HepG2 (cell line): ENCODE data around the gene KRTAP10-4. TPM values are rescaled to one million over a fixed set of nuclear protein-coding genes. Genes with fewer than 3 reads are reported as not detected.

Source experiments
- ATAC-seq: fragments of 200-7000 bp; cut with Tn5 transposase; 3 replicates; pipeline ENCODE4 v1.9.1; 2020; ENCODE audit warnings: mild to moderate bottlenecking, moderate library complexity
- BruUV-seq: library from RNA; stranded (reverse); fragments of 400-500 nt; replicated peaks from 2 replicates; lab custom pipeline; 2021; lab: Mats Ljungman, UMichigan
- CTCF ChIA-PET: fragments of 300-600 bp; formaldehyde crosslinking; extraction: SDS; loops from one replicate; lab custom pipeline; 2021; ENCODE audit warnings: low total read pairs, inconsistent platforms, low intra/inter-chr PET ratio; lab: Yijun Ruan, JAX
- POLR2A ChIA-PET: fragments of 350-600 bp; sonication (Branson Sonifier 250); formaldehyde crosslinking; loops from one replicate; lab custom pipeline; 2020; ENCODE audit warnings: antibody characterized with exemption, inconsistent platforms; lab: Yijun Ruan, JAX
- DNase-seq: peaks from one replicate; pipeline ENCODE4 v3.0.0-alpha.2; 2015; ENCODE audit warnings: low spot score
- FAIRE-seq: peaks from 3 replicates; lab custom pipeline; 2011; peaks lifted over from hg19 to GRCh38; lab: Jason Lieb, UNC
- H2AFZ ChIP-seq: one replicate; pipeline ENCODE4 v1.6.1; 2011; ENCODE audit warnings: low read length, inconsistent platforms
- H3K27ac ChIP-seq: fragments of 300-600 bp; 3 replicates; pipeline ENCODE4 v1.8.0; 2011; ENCODE audit warnings: mixed run types, mild to moderate bottlenecking, mixed read lengths, low read length, inconsistent platforms; ENCODE audit not compliant: insufficient read depth; ENCODE audit errors: extremely low read length
- H3K27me3 ChIP-seq, 2 experiments: fragments of 200-600 bp in 1 of 2; 2 replicates in 1 of 2; 3 replicates in 1 of 2; pipeline versions ENCODE4 v1.6.0 to v1.8.0; 2011; ENCODE audit warnings: low read length in 2 of 2, mild to moderate bottlenecking in 2 of 2, moderate library complexity in 2 of 2, inconsistent platforms in 1 of 2; ENCODE audit not compliant: insufficient read depth in 2 of 2, control insufficient read depth in 1 of 2
- H3K36me3 ChIP-seq, 2 experiments: fragments of 200-600 bp in 1 of 2; replicated peaks in 1 of 2; 2 replicates in 1 of 2; 3 replicates in 1 of 2; pipeline versions ENCODE4 v1.5.1 to v1.8.0; 2011; ENCODE audit warnings: low read length in 2 of 2, inconsistent platforms in 1 of 2; ENCODE audit not compliant: insufficient read depth in 2 of 2, control insufficient read depth in 1 of 2
- H3K4me1 ChIP-seq: 2 replicates; pipeline ENCODE4 v1.5.1; 2012; ENCODE audit warnings: low read length, inconsistent platforms; ENCODE audit not compliant: insufficient read depth
- H3K4me2 ChIP-seq: 2 replicates; pipeline ENCODE4 v1.6.0; 2011; ENCODE audit warnings: low read depth, low read length, inconsistent platforms
- H3K4me3 ChIP-seq, 3 experiments: fragments of 200-600 bp in 1 of 3; sonication (generic), shearing (Covaris generic) in 1 of 3; replicated peaks in 1 of 3; 2 replicates each; pipeline ENCODE4 v1.5.1; 2011 to 2016; ENCODE audit warnings: low read length in 3 of 3, inconsistent platforms in 2 of 3, low read depth in 2 of 3, mild to moderate bottlenecking in 2 of 3, control low read depth in 1 of 3, mixed read lengths in 1 of 3; ENCODE audit not compliant: insufficient read depth in 1 of 3
- H3K79me2 ChIP-seq: one replicate; pipeline ENCODE4 v1.6.1; 2011; ENCODE audit warnings: low read length, inconsistent platforms; ENCODE audit not compliant: insufficient read depth
- H3K9ac ChIP-seq: 2 replicates; pipeline ENCODE4 v1.6.0; 2011; ENCODE audit warnings: mild to moderate bottlenecking, low read depth, low read length, inconsistent platforms; ENCODE audit not compliant: insufficient read depth
- H3K9me3 ChIP-seq: 2 replicates; pipeline ENCODE4 v1.5.1; 2012; ENCODE audit warnings: mild to moderate bottlenecking, low read length
- H4K20me1 ChIP-seq: 2 replicates; pipeline ENCODE4 v1.6.0; 2011; ENCODE audit warnings: inconsistent platforms, mild to moderate bottlenecking, low read length, moderate library complexity; ENCODE audit not compliant: insufficient read depth
- FOXA1 ChIP-seq, 2 experiments: fragments of 450-650 bp in 1 of 2; sonication (generic) in 1 of 2; formaldehyde crosslinking in 1 of 2; IDR thresholded peaks; 2 replicates each; pipeline versions ENCODE4 v1.4.0 to v1.6.1; 2016 to 2020; ENCODE audit warnings: missing genetic modification reagents in 1 of 2
- ZNF646 ChIP-seq: sonication (generic); formaldehyde crosslinking; IDR thresholded peaks from 2 replicates; pipeline ENCODE4 v1.9.0; 2021; ENCODE audit warnings: mild to moderate bottlenecking, missing genetic modification reagents
- WGBS: methylation state at CpG from one replicate; pipeline ENCODE4 v1.1.6; 2017; ENCODE audit warnings: low lambda C conversion rate; 5-methylcytosine and 5-hydroxymethylcytosine counted together
- in situ Hi-C: cut with HindIII; loops from 2 replicates; pipeline ENCODE4 v1.10.0; 2017; ENCODE audit warnings: low pct_unique_long_range_greater_than_20kb; ENCODE audit not compliant: extremely low pct_ligation_motif_present
- intact Hi-C: fragments of 100-400 bp; cut with micrococcal nuclease; formaldehyde crosslinking; loops from one replicate; pipeline ENCODE4 v1.10.0; 2022; ENCODE audit not compliant: unreplicated experiment
- polyA plus RNA-seq, 8 experiments: library from polyadenylated mRNA; depleted of rRNA in 3 of 8; stranded (reverse) in 7 of 8; unstranded in 1 of 8; fragments of >200 nt; fragmentation: Illumina TruSeq in 4 of 8; extraction: Trizol in 4 of 8; gene quantifications; 2 replicates each; pipeline versions ENCODE4 v1.2.1 to v1.2.3, GENCODE V29; 2011 to 2016; ENCODE audit warnings: low read depth in 4 of 8, missing spikeins in 1 of 8, mixed read lengths in 1 of 8; ENCODE audit not compliant: insufficient read depth in 1 of 8
- total RNA-seq, 5 experiments: library from RNA; depleted of rRNA; stranded (reverse); fragments of >200 nt; fragmentation: Illumina TruSeq; extraction: Trizol; gene quantifications; 2 replicates each; pipeline ENCODE4 v1.2.3, GENCODE V29; 2016; ENCODE audit warnings: low read depth in 1 of 5

KRTAP10-4 gene
- total and polyA plus RNA-seq, 2 of the 13 experiments (the other 11 are each of a cell fraction or from before 2014, with no cell fraction given), result not detected

DNA sequence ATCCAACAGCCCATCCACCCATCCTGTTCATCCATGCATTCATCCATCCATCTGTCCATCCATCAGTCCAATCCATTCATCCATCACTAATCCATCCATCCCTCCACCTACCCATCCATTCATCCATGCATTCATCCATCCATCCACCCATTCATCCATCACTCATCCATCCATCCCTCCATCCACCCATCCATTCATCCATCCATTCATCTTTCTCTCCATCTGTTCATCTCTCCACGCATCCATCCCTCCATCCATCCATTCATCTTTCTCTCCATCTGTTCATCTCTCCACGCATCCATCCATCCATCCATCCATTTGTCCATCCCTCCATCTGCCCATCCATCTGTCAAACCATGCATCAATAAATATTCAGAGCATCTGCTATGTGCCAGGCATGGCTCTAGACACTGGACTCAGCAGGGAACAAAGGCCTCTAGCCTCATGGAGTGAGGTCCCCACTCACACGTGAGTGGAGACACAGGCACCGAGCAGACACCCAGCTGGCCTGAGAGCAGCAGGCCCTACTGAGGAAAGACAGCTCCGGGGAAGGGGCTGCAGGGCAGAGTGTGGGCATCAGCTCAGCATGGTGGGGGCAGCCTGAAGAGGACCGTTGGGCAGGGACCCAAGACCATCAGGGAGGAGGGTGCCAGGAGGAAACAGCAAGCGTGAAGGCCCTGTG is 43.2 kb upstream of the KRTAP10-4 start:
- H2AFZ ChIP-seq, result no peak overlapping the region
- H4K20me1 ChIP-seq, result no peaks in the 10 kb centered on the region
- intact Hi-C loops (no loop called here), in situ Hi-C loops (no loop called here)
- no peak overlapping the region for H3K4me2 ChIP-seq
- WGBS, result 28% methylated on average over 3 of the region's 7 CpGs
- TF ChIP-seq FOXA1 (IDR thresholded peaks at IDR 0.05), result 0 out of 2 replicates have a peak, but pooled peaks have one; percentile 16
- TF ChIP-seq FOXA1 (CRISPR knock-in tag; IDR thresholded peaks at IDR 0.05), result no peak
- no peak for TF ChIP-seq ZNF646 (CRISPR knock-in tag)
- peaks cover 14% of the 10 kb centered on the region for H3K4me1 ChIP-seq
- H3K27ac ChIP-seq, result no peak overlapping the region
- ATAC-seq (no peak), DNase-seq (no peak), FAIRE-seq (no peak)
- H3K9me3 ChIP-seq, result no peaks in the 10 kb centered on the region
- H3K27me3 ChIP-seq, result peaks cover 0 to 14% of the 10 kb centered on the region in 2 experiments; a peak in 2 of 5 replicates
- no peak overlapping the region for H3K4me3 ChIP-seq
- no TSS peak for BruUV-seq
- H3K79me2 ChIP-seq, result no peaks in the 10 kb centered on the region
- H3K36me3 ChIP-seq, result no peaks in the 10 kb centered on the region
- ChIA-PET CTCF (no interaction called here), POLR2A (no interaction called here)
- no peak overlapping the region for H3K9ac ChIP-seq
